ENCODE data around the gene NAPG. TPM values are rescaled to one million over a fixed set of nuclear protein-coding genes. Genes with fewer than 3 reads are reported as not detected.
"Not testable (repeated sequence)": the region's sequence is repeated elsewhere in the genome, so short reads cannot be mapped to it uniquely, and the experiment has no call there.

NAPG gene
- total and polyA plus RNA-seq, 4 donors, result 12.7 to 37.4 (median 26.2) TPM

DNA sequence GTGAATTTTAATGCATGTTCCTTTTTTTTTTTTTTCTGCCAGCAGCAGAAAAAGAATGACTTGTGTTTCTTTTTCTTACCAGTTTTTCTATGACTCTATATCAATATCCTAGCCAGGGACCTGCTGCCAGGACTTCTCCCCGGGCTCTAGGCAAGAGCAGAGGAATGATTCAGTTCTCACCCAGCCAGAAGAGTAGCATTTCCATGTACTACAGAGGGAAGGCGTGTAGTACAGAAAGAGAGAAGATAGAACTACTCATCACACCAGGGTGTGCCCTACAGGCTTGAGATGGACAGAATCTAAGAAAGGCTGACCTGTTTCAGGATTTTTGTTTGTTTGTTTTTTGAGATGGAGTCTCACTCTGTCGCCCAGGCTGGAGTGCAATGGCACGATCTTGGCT is 70.1 kb downstream of the NAPG start:
- not testable (repeated sequence) for H3K4me3 ChIP-seq; H3K36me3 ChIP-seq (ENCODE audit: control insufficient read depth in 4 of 4, insufficient read depth in 4 of 4, low read length in 4 of 4); H3K27me3 ChIP-seq (ENCODE audit: control insufficient read depth in 3 of 3, insufficient read depth in 3 of 3, low read length in 2 of 3); ATAC-seq (ENCODE audit: insufficient read depth, low FRiP score); H3K27ac ChIP-seq (ENCODE audit: low read depth in 1 of 2, low read length in 1 of 2); DNase-seq; H3K9me3 ChIP-seq (ENCODE audit: control insufficient read depth in 4 of 4, insufficient read depth in 3 of 4, low read length in 3 of 4); H3K9ac ChIP-seq (ENCODE audit: insufficient read depth in 1 of 2, low read length in 2 of 2); H3K4me1 ChIP-seq (ENCODE audit: control insufficient read depth in 5 of 5, insufficient read depth in 5 of 5, low read length in 5 of 5)
- WGBS, 2 donors, result 73 to 94% methylated on average over 3 to 4 of the region's 4 CpGs

DNA sequence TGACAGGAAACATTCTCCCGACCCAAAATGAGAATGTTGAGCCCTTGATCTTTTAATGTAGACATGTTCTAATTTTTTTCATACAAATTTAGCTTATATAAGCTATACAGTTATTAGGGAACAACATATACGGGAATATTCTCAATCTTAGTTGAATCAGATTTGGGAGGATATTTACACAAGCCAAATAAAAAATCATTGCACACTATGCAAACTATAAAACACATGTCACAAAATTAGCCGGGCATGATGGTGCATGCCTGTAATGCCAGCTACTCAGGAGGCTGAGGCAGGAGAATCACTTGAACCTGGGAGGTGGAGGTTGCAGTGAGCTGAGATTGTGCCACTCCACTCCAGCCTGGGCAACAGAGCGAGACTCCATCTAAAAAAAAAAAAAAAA is 71.9 kb downstream of the NAPG start:
- DNase-seq; H3K4me1 ChIP-seq (ENCODE audit: control insufficient read depth in 5 of 5, insufficient read depth in 5 of 5, low read length in 5 of 5); H3K9me3 ChIP-seq (ENCODE audit: control insufficient read depth in 4 of 4, insufficient read depth in 3 of 4, low read length in 3 of 4); H3K27me3 ChIP-seq (ENCODE audit: control insufficient read depth in 3 of 3, insufficient read depth in 3 of 3, low read length in 2 of 3); H3K36me3 ChIP-seq (ENCODE audit: control insufficient read depth in 4 of 4, insufficient read depth in 4 of 4, low read length in 4 of 4); ATAC-seq (ENCODE audit: insufficient read depth, low FRiP score); H3K4me3 ChIP-seq; H3K9ac ChIP-seq (ENCODE audit: insufficient read depth in 1 of 2, low read length in 2 of 2); H3K27ac ChIP-seq (ENCODE audit: low read depth in 1 of 2, low read length in 1 of 2): not testable (repeated sequence)
- WGBS, 2 donors, result 81 to 97% methylated on average over 4 of the region's 4 CpGs

DNA sequence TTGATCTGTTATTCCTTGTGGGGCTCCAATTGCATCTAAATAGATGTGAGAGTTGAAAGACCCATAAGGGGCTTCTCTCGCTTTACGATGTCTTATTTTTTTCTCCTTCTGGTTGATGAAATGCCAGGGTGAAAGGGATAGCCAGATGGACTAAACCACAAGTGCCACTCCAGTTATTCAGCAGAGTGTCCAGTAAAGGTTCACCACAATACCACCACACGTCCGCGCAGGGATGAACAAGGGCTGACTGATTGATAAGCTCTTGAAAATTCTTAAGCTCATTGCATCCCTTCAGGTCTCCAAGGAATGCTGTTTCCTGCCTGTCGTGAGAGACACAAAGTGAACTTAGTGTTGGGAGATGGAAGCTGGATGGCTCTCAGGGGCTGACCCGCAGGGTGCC is 74.9 kb downstream of the NAPG start:
- not testable (repeated sequence) for H3K27me3 ChIP-seq (ENCODE audit: control insufficient read depth in 3 of 3, insufficient read depth in 3 of 3, low read length in 2 of 3); ATAC-seq (ENCODE audit: insufficient read depth, low FRiP score); H3K9ac ChIP-seq (ENCODE audit: insufficient read depth in 1 of 2, low read length in 2 of 2); H3K4me3 ChIP-seq; H3K36me3 ChIP-seq (ENCODE audit: control insufficient read depth in 4 of 4, insufficient read depth in 4 of 4, low read length in 4 of 4); H3K27ac ChIP-seq (ENCODE audit: low read depth in 1 of 2, low read length in 1 of 2); H3K4me1 ChIP-seq (ENCODE audit: control insufficient read depth in 5 of 5, insufficient read depth in 5 of 5, low read length in 5 of 5); DNase-seq; H3K9me3 ChIP-seq (ENCODE audit: control insufficient read depth in 4 of 4, insufficient read depth in 3 of 4, low read length in 3 of 4)
- WGBS, 2 donors, result 85 to 94% methylated on average over 7 of the region's 7 CpGs

Other genes starting within 250 kb of the NAPG start
- gene APCDD1, start 71.4 kb upstream of the NAPG start, total RNA-seq, result 10 to 100 TPM; 46.1 to 77.4 TPM
- 10 to 100 TPM in 1 of 2 donors, 1 to 10 TPM in 1; 6.8 to 12.5 TPM for gene APCDD1, start 71.4 kb upstream of the NAPG start, polyA plus RNA-seq